HL-60 (cell line): Measurements from ENCODE around the gene HTR3B.

ENCODE experiments used
- GABPA ChIP-seq: IDR thresholded peaks from 2 replicates; pipeline ENCODE4 v1.6.1; 2012; ENCODE audit warnings: low read depth
- POLR2AphosphoS5 ChIP-seq: IDR thresholded peaks from 2 replicates; pipeline ENCODE4 v1.6.1; 2012; ENCODE audit warnings: low read depth
- TF ChIP-seq, protein P1 (sequence below): IDR thresholded peaks from one replicate; pipeline ENCODE4 v1.5.1; 2011; ENCODE audit warnings: low read length, control low read depth, inconsistent platforms; ENCODE audit not compliant: insufficient read depth
- TF ChIP-seq, protein P2 (sequence below): IDR thresholded peaks from 2 replicates; pipeline ENCODE4 v1.6.1; 2012; ENCODE audit warnings: low read depth; ENCODE audit not compliant: insufficient replicate concordance

DNA sequence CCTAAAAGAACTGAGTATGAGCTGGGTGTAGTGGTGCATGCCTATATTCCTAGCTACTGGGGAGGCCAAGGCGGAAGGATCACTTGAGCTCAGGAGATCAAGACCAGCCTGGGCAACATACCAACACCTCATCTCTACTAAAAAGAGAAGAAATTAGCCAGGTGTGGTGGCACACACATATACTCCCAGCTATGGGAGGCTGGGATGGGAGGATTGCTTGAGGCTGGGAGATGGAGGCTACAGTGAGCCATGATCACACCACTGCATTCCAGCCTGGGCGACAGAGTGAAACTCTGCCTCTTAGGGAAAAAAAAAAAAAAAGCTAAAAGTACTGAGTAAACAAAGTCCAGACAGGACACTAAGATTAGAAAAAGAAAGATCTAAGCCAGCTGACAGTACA is 3.5 kb upstream of the HTR3B start:
- TF ChIP-seq, protein P1, sequence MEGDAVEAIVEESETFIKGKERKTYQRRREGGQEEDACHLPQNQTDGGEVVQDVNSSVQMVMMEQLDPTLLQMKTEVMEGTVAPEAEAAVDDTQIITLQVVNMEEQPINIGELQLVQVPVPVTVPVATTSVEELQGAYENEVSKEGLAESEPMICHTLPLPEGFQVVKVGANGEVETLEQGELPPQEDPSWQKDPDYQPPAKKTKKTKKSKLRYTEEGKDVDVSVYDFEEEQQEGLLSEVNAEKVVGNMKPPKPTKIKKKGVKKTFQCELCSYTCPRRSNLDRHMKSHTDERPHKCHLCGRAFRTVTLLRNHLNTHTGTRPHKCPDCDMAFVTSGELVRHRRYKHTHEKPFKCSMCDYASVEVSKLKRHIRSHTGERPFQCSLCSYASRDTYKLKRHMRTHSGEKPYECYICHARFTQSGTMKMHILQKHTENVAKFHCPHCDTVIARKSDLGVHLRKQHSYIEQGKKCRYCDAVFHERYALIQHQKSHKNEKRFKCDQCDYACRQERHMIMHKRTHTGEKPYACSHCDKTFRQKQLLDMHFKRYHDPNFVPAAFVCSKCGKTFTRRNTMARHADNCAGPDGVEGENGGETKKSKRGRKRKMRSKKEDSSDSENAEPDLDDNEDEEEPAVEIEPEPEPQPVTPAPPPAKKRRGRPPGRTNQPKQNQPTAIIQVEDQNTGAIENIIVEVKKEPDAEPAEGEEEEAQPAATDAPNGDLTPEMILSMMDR: no peak
- TF ChIP-seq POLR2AphosphoS5 (no peak), GABPA (no peak)
- TF ChIP-seq, protein P2, sequence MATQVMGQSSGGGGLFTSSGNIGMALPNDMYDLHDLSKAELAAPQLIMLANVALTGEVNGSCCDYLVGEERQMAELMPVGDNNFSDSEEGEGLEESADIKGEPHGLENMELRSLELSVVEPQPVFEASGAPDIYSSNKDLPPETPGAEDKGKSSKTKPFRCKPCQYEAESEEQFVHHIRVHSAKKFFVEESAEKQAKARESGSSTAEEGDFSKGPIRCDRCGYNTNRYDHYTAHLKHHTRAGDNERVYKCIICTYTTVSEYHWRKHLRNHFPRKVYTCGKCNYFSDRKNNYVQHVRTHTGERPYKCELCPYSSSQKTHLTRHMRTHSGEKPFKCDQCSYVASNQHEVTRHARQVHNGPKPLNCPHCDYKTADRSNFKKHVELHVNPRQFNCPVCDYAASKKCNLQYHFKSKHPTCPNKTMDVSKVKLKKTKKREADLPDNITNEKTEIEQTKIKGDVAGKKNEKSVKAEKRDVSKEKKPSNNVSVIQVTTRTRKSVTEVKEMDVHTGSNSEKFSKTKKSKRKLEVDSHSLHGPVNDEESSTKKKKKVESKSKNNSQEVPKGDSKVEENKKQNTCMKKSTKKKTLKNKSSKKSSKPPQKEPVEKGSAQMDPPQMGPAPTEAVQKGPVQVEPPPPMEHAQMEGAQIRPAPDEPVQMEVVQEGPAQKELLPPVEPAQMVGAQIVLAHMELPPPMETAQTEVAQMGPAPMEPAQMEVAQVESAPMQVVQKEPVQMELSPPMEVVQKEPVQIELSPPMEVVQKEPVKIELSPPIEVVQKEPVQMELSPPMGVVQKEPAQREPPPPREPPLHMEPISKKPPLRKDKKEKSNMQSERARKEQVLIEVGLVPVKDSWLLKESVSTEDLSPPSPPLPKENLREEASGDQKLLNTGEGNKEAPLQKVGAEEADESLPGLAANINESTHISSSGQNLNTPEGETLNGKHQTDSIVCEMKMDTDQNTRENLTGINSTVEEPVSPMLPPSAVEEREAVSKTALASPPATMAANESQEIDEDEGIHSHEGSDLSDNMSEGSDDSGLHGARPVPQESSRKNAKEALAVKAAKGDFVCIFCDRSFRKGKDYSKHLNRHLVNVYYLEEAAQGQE: no peak
